Peyer's patch (tissue), 4 donors: Measurements from ENCODE around the gene GPN2. TPM values are rescaled to one million over a fixed set of nuclear protein-coding genes. Genes with fewer than 3 reads are reported as not detected.

Source experiments
- DNase-seq, 3 donors: peaks; one replicate each; pipeline ENCODE4 v3.0.0-alpha.2; 2017 to 2019
- H3K27ac ChIP-seq, 4 donors: fragments of 200-600 bp; sonication (generic); one replicate each; pipeline ENCODE4 v1.5.1; 2016 to 2019
- H3K27me3 ChIP-seq, 2 donors: fragments of 200-600 bp; sonication (generic); one replicate each; pipeline ENCODE4 v1.5.1; 2019
- H3K36me3 ChIP-seq, 3 donors: fragments of 200-600 bp; sonication (generic); one replicate each; pipeline ENCODE4 v1.5.1; 2016 to 2019
- H3K4me1 ChIP-seq, 4 donors: fragments of 200-600 bp; sonication (generic); one replicate each; pipeline ENCODE4 v1.5.1; 2016 to 2019
- H3K4me3 ChIP-seq, 4 donors: fragments of 200-600 bp; sonication (generic); 1 replicate in 3 of 4; 2 replicates in 1 of 4; pipeline ENCODE4 v1.5.1; 2016 to 2019; ENCODE audit warnings: mild to moderate bottlenecking in 1 of 4
- H3K9me3 ChIP-seq, 4 donors: fragments of 200-600 bp; sonication (generic); one replicate each; pipeline ENCODE4 v1.5.1; 2016 to 2019; ENCODE audit warnings: mild to moderate bottlenecking in 1 of 4
- CTCF ChIP-seq, 6 experiments: fragments of 450-650 bp in 4 of 6; fragments of 200-600 bp in 2 of 6; sonication (generic) in 1 of 6; IDR thresholded peaks; one replicate each; pipeline ENCODE4 v1.5.1; 2017 to 2019; ENCODE audit warnings: antibody characterized with exemption in 6 of 6, mild to moderate bottlenecking in 3 of 6, moderate library complexity in 1 of 6
- POLR2A ChIP-seq, 2 donors: fragments of 450-650 bp; IDR thresholded peaks; one replicate each; pipeline ENCODE4 v1.5.1; 2017; ENCODE audit warnings: antibody characterized with exemption in 2 of 2, mild to moderate bottlenecking in 2 of 2, moderate library complexity in 2 of 2
- total RNA-seq, 4 donors: library from RNA; depleted of rRNA; stranded (reverse); fragments of >200 nt; gene quantifications; one replicate each; pipeline ENCODE4 v1.1.0, GENCODE V29; 2016

Gene GPN2
- total RNA-seq, 4 donors from 2014 or later, result 13.5 to 19.6 (median 17.3) TPM

- Histone ChIP-seq H3K27me3 (no peaks in the 10 kb centered on the region), H3K36me3 (peaks cover 0 to 8% (median 0%) of the 10 kb centered on the region in 3 donors), H3K4me3 (peak overlapping the region; percentile 68 to 93 (median 84)), H3K27ac (peak overlapping the region; percentile 70 to 87 (median 80)), H3K9me3 (no peaks in the 10 kb centered on the region), H3K4me1 (peaks cover 3 to 39% (median 15%) of the 10 kb centered on the region in 4 donors)
- no peak for TF ChIP-seq CTCF (IDR thresholded peaks at IDR 0.05)
- TF ChIP-seq POLR2A (IDR thresholded peaks at IDR 0.05), result no peak
- DNase-seq, result no peak
These were observed 62.4 kb downstream of the GPN2 start for GRCh38 chr1:26827663-26828062.

- no peaks in the 10 kb centered on the region for H3K9me3 ChIP-seq
- no peaks in the 10 kb centered on the region for H3K27me3 ChIP-seq
- H3K4me3 ChIP-seq, result peak overlapping the region; percentile 68 to 93 (median 84)
- peak overlapping the region; percentile 70 to 87 (median 80) for H3K27ac ChIP-seq
- DNase-seq, result no peak
- H3K4me1 ChIP-seq, result peaks cover 3 to 39% (median 15%) of the 10 kb centered on the region in 4 donors
- TF ChIP-seq CTCF (IDR thresholded peaks at IDR 0.05) (no peak), POLR2A (IDR thresholded peaks at IDR 0.05) (no peak)
- H3K36me3 ChIP-seq, result peaks cover 0 to 3% (median 0%) of the 10 kb centered on the region in 3 donors
These were observed 62.9 kb downstream of the GPN2 start for GRCh38 chr1:26827106-26827604.

- no peaks in the 10 kb centered on the region for H3K27me3 ChIP-seq
- H3K9me3 ChIP-seq, result no peaks in the 10 kb centered on the region
- peak within 1 kb of the TSS; percentile 68 to 93 (median 84) for H3K4me3 ChIP-seq
- H3K4me1 ChIP-seq, result peaks cover 3 to 39% (median 15%) of the 10 kb centered on the region in 4 donors
- H3K27ac ChIP-seq, result peak within 1 kb of the TSS; percentile 73 to 87 (median 83)
- H3K36me3 ChIP-seq, result no peaks in the 10 kb centered on the region
- TF ChIP-seq POLR2A (IDR thresholded peaks at IDR 0.05) (peak in 1 of 2 donors; percentile 51), CTCF (IDR thresholded peaks at IDR 0.05) (peak; percentile 35 to 92 (median 62))
- peak; percentile 67 to 85 (median 80) for DNase-seq
These were observed 63.6 kb downstream of the GPN2 start, which contains the start of gene ZDHHC18 for GRCh38 chr1:26826261-26827105. ZDHHC18 (plus strand) TSS chr1:26826688; CDS start chr1:26826805, 117 bp downstream.

Other genes with a start within 250 kb of the GPN2 start
- gene ARID1A, start 194.3 kb downstream of the GPN2 start, total RNA-seq, result 10 to 100 TPM; 49.4 to 90.8 (median 66.8) TPM
- gene PIGV, start 102.3 kb downstream of the GPN2 start, total RNA-seq, result 10 to 100 TPM in 3 of 4 donors, 1 to 10 TPM in 1; 9.9 to 24.5 (median 18.1) TPM
- 10 to 100 TPM; 12.4 to 40.3 (median 29.0) TPM for gene ZDHHC18, start 63.6 kb downstream of the GPN2 start, total RNA-seq
- 10 to 100 TPM; 19.8 to 66.6 (median 44.6) TPM for gene SFN, start 27.1 kb downstream of the GPN2 start, total RNA-seq
- gene GPATCH3, start 10.2 kb upstream of the GPN2 start, total RNA-seq, result 10 to 100 TPM in 3 of 4 donors, 1 to 10 TPM in 1; 8.4 to 28.5 (median 14.2) TPM
- gene NR0B2, start 23.7 kb upstream of the GPN2 start, total RNA-seq, result 10 to 100 TPM in 3 of 4 donors, not detected in 1; 16.2 to 46.4 (median 30.7) TPM
- gene NUDC, start 31.5 kb upstream of the GPN2 start, total RNA-seq, result 10 to 100 TPM; 27.8 to 53.6 (median 31.7) TPM
- 10 to 100 TPM; 13.2 to 40.1 (median 31.8) TPM for gene KDF1, start 70.2 kb upstream of the GPN2 start, total RNA-seq
- gene TRNP1, start 103.4 kb upstream of the GPN2 start, total RNA-seq, result 10 to 100 TPM in 1 of 4 donors, 1 to 10 TPM in 2, not detected in 1; 1.9 to 12.2 (median 3.2) TPM
- 1 to 10 TPM in 1 of 4 donors, under 1 TPM in 2, not detected in 1; 0.70 to 5.1 (median 0.80) TPM for gene TENT5B, start 122.6 kb upstream of the GPN2 start, total RNA-seq